ENCODE measurements around the gene CHST12. TPM values are rescaled to one million over a fixed set of nuclear protein-coding genes. Genes with fewer than 3 reads are reported as not detected.
A peak's percentile ranks its signal among the peaks of the same experiment; 100 is the strongest.

CHST12 gene
- total RNA-seq, 2 donors from 2014 or later = 14.5 to 18.5 TPM

GRCh38 chr7:2354939-2355704, 48.3 kb upstream of the CHST12 start:
- Mint-ChIP-seq H3K4me3 (peak overlapping the region; percentile 85), H3K36me3 (ENCODE audit: low read depth) (peaks cover 36% of the 10 kb centered on the region), H3K27ac (peak overlapping the region; percentile 86), H3K4me1 (peaks cover 16% of the 10 kb centered on the region), H3K9me3 (no peaks in the 10 kb centered on the region), H3K27me3 (ENCODE audit: insufficient read depth) (no peaks in the 10 kb centered on the region)
- Histone ChIP-seq H3K27ac (ENCODE audit: low read depth, low read length) (peak overlapping the region; percentile 44), H3K9me3 (ENCODE audit: control insufficient read depth, low read length) (no peaks in the 10 kb centered on the region), H3K4me1 (ENCODE audit: control insufficient read depth, insufficient read depth, low read length) (peaks cover 6% of the 10 kb centered on the region), H3K9ac (ENCODE audit: extremely low read depth, low read length, poor library complexity, severe bottlenecking) (peak overlapping the region; percentile 99), H3K27me3 (ENCODE audit: control insufficient read depth, insufficient read depth, low read length, poor library complexity, severe bottlenecking) (no peaks in the 10 kb centered on the region), H3K36me3 (ENCODE audit: control insufficient read depth, insufficient read depth, low read length) (peaks cover 32% of the 10 kb centered on the region), H3K4me3 (ENCODE audit: low read length) (peak overlapping the region; percentile 94)
- 0% methylated on average over 56 to 92 of the region's 92 CpGs for WGBS, 2 experiments (ENCODE audit: insufficient coverage in 1 of 2, insufficient read length in 1 of 2)
- peak; percentile 67 for DNase-seq
- TF ChIP-seq, protein P1, sequence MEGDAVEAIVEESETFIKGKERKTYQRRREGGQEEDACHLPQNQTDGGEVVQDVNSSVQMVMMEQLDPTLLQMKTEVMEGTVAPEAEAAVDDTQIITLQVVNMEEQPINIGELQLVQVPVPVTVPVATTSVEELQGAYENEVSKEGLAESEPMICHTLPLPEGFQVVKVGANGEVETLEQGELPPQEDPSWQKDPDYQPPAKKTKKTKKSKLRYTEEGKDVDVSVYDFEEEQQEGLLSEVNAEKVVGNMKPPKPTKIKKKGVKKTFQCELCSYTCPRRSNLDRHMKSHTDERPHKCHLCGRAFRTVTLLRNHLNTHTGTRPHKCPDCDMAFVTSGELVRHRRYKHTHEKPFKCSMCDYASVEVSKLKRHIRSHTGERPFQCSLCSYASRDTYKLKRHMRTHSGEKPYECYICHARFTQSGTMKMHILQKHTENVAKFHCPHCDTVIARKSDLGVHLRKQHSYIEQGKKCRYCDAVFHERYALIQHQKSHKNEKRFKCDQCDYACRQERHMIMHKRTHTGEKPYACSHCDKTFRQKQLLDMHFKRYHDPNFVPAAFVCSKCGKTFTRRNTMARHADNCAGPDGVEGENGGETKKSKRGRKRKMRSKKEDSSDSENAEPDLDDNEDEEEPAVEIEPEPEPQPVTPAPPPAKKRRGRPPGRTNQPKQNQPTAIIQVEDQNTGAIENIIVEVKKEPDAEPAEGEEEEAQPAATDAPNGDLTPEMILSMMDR (conservative IDR thresholded peaks at IDR 0.05) = no peak

- WGBS, 2 experiments (ENCODE audit: insufficient coverage in 1 of 2, insufficient read length in 1 of 2) = 1 to 12% methylated on average over 8 to 9 of the region's 9 CpGs
- Histone ChIP-seq H3K9me3 (ENCODE audit: control insufficient read depth, low read length) (no peaks in the 10 kb centered on the region), H3K4me3 (ENCODE audit: low read length) (peak overlapping the region; percentile 94), H3K27me3 (ENCODE audit: control insufficient read depth, insufficient read depth, low read length, poor library complexity, severe bottlenecking) (no peaks in the 10 kb centered on the region), H3K9ac (ENCODE audit: extremely low read depth, low read length, poor library complexity, severe bottlenecking) (peak overlapping the region; percentile 99), H3K36me3 (ENCODE audit: control insufficient read depth, insufficient read depth, low read length) (peaks cover 37% of the 10 kb centered on the region), H3K27ac (ENCODE audit: low read depth, low read length) (peak overlapping the region; percentile 44), H3K4me1 (ENCODE audit: control insufficient read depth, insufficient read depth, low read length) (peaks cover 6% of the 10 kb centered on the region)
- DNase-seq = no peak
- TF ChIP-seq, protein P1 (conservative IDR thresholded peaks at IDR 0.05) = no peak
- H3K36me3 Mint-ChIP-seq (ENCODE audit: low read depth) = peaks cover 42% of the 10 kb centered on the region
- peak overlapping the region; percentile 86 for H3K27ac Mint-ChIP-seq
- no peaks in the 10 kb centered on the region for H3K9me3 Mint-ChIP-seq
- peaks cover 16% of the 10 kb centered on the region for H3K4me1 Mint-ChIP-seq
- H3K27me3 Mint-ChIP-seq (ENCODE audit: insufficient read depth) = no peaks in the 10 kb centered on the region
- peak overlapping the region; percentile 85 for H3K4me3 Mint-ChIP-seq
These were observed 47.8 kb upstream of the CHST12 start for GRCh38 chr7:2355705-2356008.

GRCh38 chr7:2357165-2357564, 46.2 kb upstream of the CHST12 start:
- Histone ChIP-seq H3K27ac (ENCODE audit: low read depth, low read length) (no peak overlapping the region), H3K4me3 (ENCODE audit: low read length) (peak overlapping the region; percentile 65), H3K4me1 (ENCODE audit: control insufficient read depth, insufficient read depth, low read length) (peaks cover 6% of the 10 kb centered on the region), H3K27me3 (ENCODE audit: control insufficient read depth, insufficient read depth, low read length, poor library complexity, severe bottlenecking) (no peaks in the 10 kb centered on the region), H3K9ac (ENCODE audit: extremely low read depth, low read length, poor library complexity, severe bottlenecking) (no peak overlapping the region), H3K9me3 (ENCODE audit: control insufficient read depth, low read length) (no peaks in the 10 kb centered on the region), H3K36me3 (ENCODE audit: control insufficient read depth, insufficient read depth, low read length) (peaks cover 48% of the 10 kb centered on the region)
- H3K27me3 Mint-ChIP-seq (ENCODE audit: insufficient read depth) = no peaks in the 10 kb centered on the region
- 95 to 97% methylated on average over 8 of the region's 8 CpGs for WGBS, 2 experiments (ENCODE audit: insufficient coverage in 1 of 2, insufficient read length in 1 of 2)
- H3K9me3 Mint-ChIP-seq = no peaks in the 10 kb centered on the region
- no peak overlapping the region for H3K27ac Mint-ChIP-seq
- H3K4me1 Mint-ChIP-seq = peaks cover 16% of the 10 kb centered on the region
- peaks cover 47% of the 10 kb centered on the region for H3K36me3 Mint-ChIP-seq (ENCODE audit: low read depth)
- peak overlapping the region; percentile 85 for H3K4me3 Mint-ChIP-seq
- no peak for DNase-seq
- TF ChIP-seq, protein P1 (conservative IDR thresholded peaks at IDR 0.05) = no peak
